GM12891 (cell line): Measurements from ENCODE around the gene TMBIM1.

Experiments used
- PAX5 ChIP-seq: IDR thresholded peaks from 2 replicates; pipeline ENCODE4 v1.6.1; 2011; ENCODE audit warnings: low read length, moderate library complexity, mild to moderate bottlenecking; ENCODE audit not compliant: insufficient read depth, severe bottlenecking
- POLR2A ChIP-seq: IDR thresholded peaks from 2 replicates; pipeline ENCODE4 v1.6.1; 2011; ENCODE audit warnings: low read depth, low read length, control low read depth
- POLR2AphosphoS5 ChIP-seq: IDR thresholded peaks from 2 replicates; pipeline ENCODE4 v1.6.1; 2011; ENCODE audit warnings: low read depth, low read length, control low read depth
- POU2F2 ChIP-seq: IDR thresholded peaks from 2 replicates; pipeline ENCODE4 v1.6.1; 2011; ENCODE audit warnings: low read depth, mild to moderate bottlenecking, control low read depth, low read length, moderate library complexity
- SPI1 ChIP-seq: IDR thresholded peaks from 2 replicates; pipeline ENCODE4 v1.6.1; 2011; ENCODE audit warnings: low read depth, low read length, control low read depth
- TAF1 ChIP-seq: IDR thresholded peaks from 2 replicates; pipeline ENCODE4 v1.6.1; 2011; ENCODE audit warnings: low read depth, low read length, control low read depth

GRCh38 chr2:218276986-218277755, 15.1 kb downstream of the TMBIM1 start:
- TF ChIP-seq POLR2A (no peak), TAF1 (no peak), POLR2AphosphoS5 (no peak), POU2F2 (no peak), PAX5 (no peak), SPI1 (no peak)
